Measurements from ENCODE around the gene TRAPPC11. TPM values are rescaled to one million over a fixed set of nuclear protein-coding genes. Genes with fewer than 3 reads are reported as not detected.

The TRAPPC11 gene
- total RNA-seq, 1 donor from 2014 or later = 63.6 TPM

GRCh38 chr4:183758061-183758757 is 99.1 kb downstream of the TRAPPC11 start:
- no peak for DNase-seq (ENCODE audit: low read depth)

DNA sequence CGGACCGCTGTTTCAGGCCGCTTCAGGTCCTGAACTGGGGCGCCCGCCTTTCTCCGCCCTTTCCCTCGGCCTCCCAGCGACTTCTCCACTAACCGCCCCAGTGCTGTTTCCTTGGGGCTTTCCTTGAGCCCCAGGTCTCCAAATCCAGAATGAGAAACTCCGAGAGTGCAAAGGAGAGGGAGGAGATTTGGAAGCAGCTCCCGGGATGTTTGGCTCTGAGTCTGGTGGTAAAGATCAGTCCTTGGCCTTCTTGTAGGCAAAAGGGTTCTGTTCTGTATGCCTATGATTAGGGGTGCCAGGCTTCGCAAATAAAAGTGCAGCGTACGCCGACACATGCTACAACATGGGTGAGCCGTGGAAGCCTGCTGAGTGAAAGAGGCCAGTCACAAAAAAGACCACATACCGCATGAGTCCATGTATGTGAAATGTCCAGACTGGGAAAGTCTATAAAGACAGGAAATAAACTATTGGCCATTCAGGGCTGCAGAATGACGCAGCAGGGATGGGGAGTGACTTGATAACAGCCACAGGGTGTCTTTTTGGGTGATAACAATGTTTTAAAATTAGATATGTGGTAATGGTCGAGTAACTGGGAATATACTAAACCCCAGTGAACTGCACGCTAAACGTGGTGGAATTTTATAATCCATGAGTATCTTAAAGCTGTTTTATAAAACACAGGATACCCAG is 99.8 kb downstream of the TRAPPC11 start:
- no peak for DNase-seq (ENCODE audit: low read depth)

GRCh38 chr4:183760326-183760725 is 101.2 kb downstream of the TRAPPC11 start:
- DNase-seq (ENCODE audit: low read depth) = no peak

Other genes with a start within 250 kb of the TRAPPC11 start
- gene CDKN2AIP, start 214.7 kb upstream of the TRAPPC11 start, total RNA-seq = 45.7 and 56.5 TPM in 2 replicates
- 10.4 and 22.0 TPM in 2 replicates for gene ING2, start 154.2 kb upstream of the TRAPPC11 start, total RNA-seq
- 23.4 and 28.5 TPM in 2 replicates for gene RWDD4, start 108 bp upstream of the TRAPPC11 start, total RNA-seq
- gene STOX2, start 246.0 kb downstream of the TRAPPC11 start, total RNA-seq = 4.5 and 16.4 TPM in 2 replicates

All from renal cortical epithelial cell (primary cell).